Natural killer cell (primary cell): ENCODE measurements around the gene TNFRSF9. TPM values are rescaled to one million over a fixed set of nuclear protein-coding genes. Genes with fewer than 3 reads are reported as not detected.
A peak's percentile ranks its signal among the peaks of the same experiment; 100 is the strongest.

Experiments
- ATAC-seq, 3 donors: fragments of 150-1000 bp in 2 of 3; fragments of 200-7000 bp in 1 of 3; cut with Tn5 transposase; 1 replicate in 1 of 3; 2 replicates in 2 of 3; pipeline ENCODE4 v1.10.0; 2021; ENCODE audit warnings: mild to moderate bottlenecking in 2 of 3, moderate library complexity in 2 of 3
- DNase-seq, 2 donors: peaks; one replicate each; pipeline versions ENCODE4 v3.0.0 to v3.0.0-alpha.2; 2013 to 2021; ENCODE audit warnings: mixed read lengths in 1 of 2
- H3K27ac ChIP-seq: one replicate; pipeline ENCODE4 v1.5.1; 2013; ENCODE audit warnings: mild to moderate bottlenecking, low read length
- H3K27me3 ChIP-seq: one replicate; pipeline ENCODE4 v1.6.1; 2013; ENCODE audit warnings: low read length; ENCODE audit not compliant: control insufficient read depth, insufficient read depth
- H3K36me3 ChIP-seq: one replicate; pipeline ENCODE4 v1.6.1; 2013; ENCODE audit warnings: low read length; ENCODE audit not compliant: control insufficient read depth, insufficient read depth
- H3K4me1 ChIP-seq: one replicate; pipeline ENCODE4 v1.6.1; 2013; ENCODE audit warnings: low read length; ENCODE audit not compliant: control insufficient read depth, insufficient read depth
- H3K4me3 ChIP-seq: one replicate; pipeline ENCODE4 v1.5.1; 2013; ENCODE audit warnings: low read length
- H3K9me3 ChIP-seq: one replicate; pipeline ENCODE4 v1.6.1; 2013; ENCODE audit warnings: low read length; ENCODE audit not compliant: control insufficient read depth, insufficient read depth
- H3K27ac Mint-ChIP-seq, 2 donors: one replicate each; pipeline ENCODE4 v1.8.0; 2022; ENCODE audit warnings: mild to moderate bottlenecking in 2 of 2, mixed read lengths in 2 of 2, moderate library complexity in 1 of 2
- H3K27me3 Mint-ChIP-seq, 2 donors: one replicate each; pipeline ENCODE4 v1.8.0; 2022; ENCODE audit warnings: low read depth in 2 of 2, mixed read lengths in 2 of 2
- H3K36me3 Mint-ChIP-seq: one replicate; pipeline ENCODE4 v1.8.0; 2022; ENCODE audit warnings: mixed read lengths
- H3K4me1 Mint-ChIP-seq, 2 donors: one replicate each; pipeline ENCODE4 v1.8.0; 2022; ENCODE audit warnings: mixed read lengths in 2 of 2
- H3K4me3 Mint-ChIP-seq: one replicate; pipeline ENCODE4 v1.8.0; 2022; ENCODE audit warnings: mild to moderate bottlenecking, moderate library complexity, mixed read lengths
- H3K9me3 Mint-ChIP-seq, 2 donors: one replicate each; pipeline ENCODE4 v1.8.0; 2022; ENCODE audit warnings: mixed read lengths in 2 of 2
- CTCF ChIP-seq: fragments of 200-600 bp; IDR thresholded peaks from one replicate; pipeline ENCODE4 v1.8.0; 2022; ENCODE audit warnings: antibody characterized with exemption
- WGBS: methylation state at CpG from one replicate; pipeline ENCODE4 v1.1.7; 2013; ENCODE audit warnings: missing lambda C conversion rate; ENCODE audit not compliant: insufficient coverage; 5-methylcytosine and 5-hydroxymethylcytosine counted together
- intact Hi-C: fragments of 100-400 bp; cut with micrococcal nuclease; formaldehyde crosslinking; loops from one replicate; pipeline ENCODE4 v1.14.2; 2022
- total RNA-seq, 4 donors: library from RNA; stranded (reverse); fragments of 120-200 nt in 1 of 4; gene quantifications; one replicate each; pipeline versions ENCODE4 v1.2.3 to v1.2.4, GENCODE V29; 2013 to 2022

The TNFRSF9 gene
- total RNA-seq, 3 donors from 2014 or later (not counting 1 experiment from before 2014, with no cell fraction given), result 2.6 to 6.4 (median 4.2) TPM

- no peak overlapping the region for H3K4me3 Mint-ChIP-seq
- Histone ChIP-seq H3K9me3 (no peaks in the 10 kb centered on the region), H3K36me3 (peaks cover 66% of the 10 kb centered on the region), H3K4me1 (peaks cover 7% of the 10 kb centered on the region), H3K4me3 (no peak overlapping the region), H3K27me3 (no peaks in the 10 kb centered on the region), H3K27ac (no peak overlapping the region)
- intact Hi-C loops, result no loop called here
- no peaks in the 10 kb centered on the region for H3K9me3 Mint-ChIP-seq
- ATAC-seq (no peak), DNase-seq (no peak)
- peak overlapping the region in 1 of 2 donors; percentile 3 for H3K27ac Mint-ChIP-seq
- 96% methylated on average over 15 of the region's 15 CpGs for WGBS
- H3K27me3 Mint-ChIP-seq, result no peaks in the 10 kb centered on the region
- no peak for TF ChIP-seq CTCF
- peaks cover 12 to 14% of the 10 kb centered on the region in 2 donors for H3K4me1 Mint-ChIP-seq
- peaks cover 13% of the 10 kb centered on the region for H3K36me3 Mint-ChIP-seq
Measured at GRCh38 chr1:7983086-7983778, 42.6 kb upstream of the TNFRSF9 start.

GRCh38 chr1:7980984-7981383, 40.3 kb upstream of the TNFRSF9 start:
- H3K27ac Mint-ChIP-seq, result no peak overlapping the region
- WGBS, result 94% methylated on average over 7 of the region's 7 CpGs
- peaks cover 12 to 15% of the 10 kb centered on the region in 2 donors for H3K4me1 Mint-ChIP-seq
- peaks cover 65% of the 10 kb centered on the region for H3K36me3 ChIP-seq
- H3K27ac ChIP-seq, result no peak overlapping the region
- H3K36me3 Mint-ChIP-seq, result peaks cover 6% of the 10 kb centered on the region
- peaks cover 7% of the 10 kb centered on the region for H3K4me1 ChIP-seq
- intact Hi-C loops, result no loop called here
- H3K27me3 Mint-ChIP-seq, result no peaks in the 10 kb centered on the region
- no peak overlapping the region for H3K4me3 ChIP-seq
- H3K27me3 ChIP-seq, result no peaks in the 10 kb centered on the region
- TF ChIP-seq CTCF, result no peak
- H3K4me3 Mint-ChIP-seq, result no peak overlapping the region
- DNase-seq (peak in 1 of 2 donors; percentile 2), ATAC-seq (no peak)
- H3K9me3 ChIP-seq, result no peaks in the 10 kb centered on the region
- no peaks in the 10 kb centered on the region for H3K9me3 Mint-ChIP-seq

GRCh38 chr1:7975212-7975865, 34.7 kb upstream of the TNFRSF9 start:
- H3K4me1 ChIP-seq, result no peaks in the 10 kb centered on the region
- intact Hi-C loops, result no loop called here
- TF ChIP-seq CTCF, result peak; percentile 33
- peaks cover 11% of the 10 kb centered on the region for H3K36me3 Mint-ChIP-seq
- peak overlapping the region in 1 of 2 donors; percentile 21 for H3K27ac Mint-ChIP-seq
- peaks cover 46% of the 10 kb centered on the region for H3K36me3 ChIP-seq
- DNase-seq (peak; percentile 26 to 55), ATAC-seq (peak; percentile 59 to 78 (median 71))
- H3K27me3 Mint-ChIP-seq, result no peaks in the 10 kb centered on the region
- H3K27me3 ChIP-seq, result no peaks in the 10 kb centered on the region
- H3K9me3 ChIP-seq, result no peaks in the 10 kb centered on the region
- 87% methylated on average over 6 of the region's 8 CpGs for WGBS
- H3K27ac ChIP-seq, result no peak overlapping the region
- no peak overlapping the region for H3K4me3 Mint-ChIP-seq
- peaks cover 0 to 8% of the 10 kb centered on the region in 2 donors for H3K4me1 Mint-ChIP-seq
- no peaks in the 10 kb centered on the region for H3K9me3 Mint-ChIP-seq
- H3K4me3 ChIP-seq, result no peak overlapping the region
